GM12891 (cell line): ENCODE measurements around the gene HEBP1.

ENCODE experiments used
- PAX5 ChIP-seq: IDR thresholded peaks from 2 replicates; pipeline ENCODE4 v1.6.1; 2011; ENCODE audit warnings: low read length, moderate library complexity, mild to moderate bottlenecking; ENCODE audit not compliant: insufficient read depth, severe bottlenecking
- POLR2A ChIP-seq: IDR thresholded peaks from 2 replicates; pipeline ENCODE4 v1.6.1; 2011; ENCODE audit warnings: low read depth, low read length, control low read depth
- POLR2AphosphoS5 ChIP-seq: IDR thresholded peaks from 2 replicates; pipeline ENCODE4 v1.6.1; 2011; ENCODE audit warnings: low read depth, low read length, control low read depth
- SPI1 ChIP-seq: IDR thresholded peaks from 2 replicates; pipeline ENCODE4 v1.6.1; 2011; ENCODE audit warnings: low read depth, low read length, control low read depth
- TAF1 ChIP-seq: IDR thresholded peaks from 2 replicates; pipeline ENCODE4 v1.6.1; 2011; ENCODE audit warnings: low read depth, low read length, control low read depth

- no peak for TF ChIP-seq POLR2AphosphoS5
- TF ChIP-seq POLR2A: no peak
- no peak for TF ChIP-seq TAF1
- no peak for TF ChIP-seq SPI1
- TF ChIP-seq PAX5: no peak
Measured at GRCh38 chr12:13000925-13001774, 1.1 kb upstream of the HEBP1 start.
